HepG2 (cell line): Measurements from ENCODE around the gene ROBO3. TPM values are rescaled to one million over a fixed set of nuclear protein-coding genes. Genes with fewer than 3 reads are reported as not detected.

Source experiments
- ATAC-seq: fragments of 200-7000 bp; cut with Tn5 transposase; 3 replicates; pipeline ENCODE4 v1.9.1; 2020; ENCODE audit warnings: mild to moderate bottlenecking, moderate library complexity
- BruUV-seq: library from RNA; stranded (reverse); fragments of 400-500 nt; replicated peaks from 2 replicates; lab custom pipeline; 2021; lab: Mats Ljungman, UMichigan
- CTCF ChIA-PET: fragments of 300-600 bp; formaldehyde crosslinking; extraction: SDS; loops from one replicate; lab custom pipeline; 2021; ENCODE audit warnings: low total read pairs, inconsistent platforms, low intra/inter-chr PET ratio; lab: Yijun Ruan, JAX
- POLR2A ChIA-PET: fragments of 350-600 bp; sonication (Branson Sonifier 250); formaldehyde crosslinking; loops from one replicate; lab custom pipeline; 2020; ENCODE audit warnings: antibody characterized with exemption, inconsistent platforms; lab: Yijun Ruan, JAX
- DNase-seq: peaks from one replicate; pipeline ENCODE4 v3.0.0-alpha.2; 2015; ENCODE audit warnings: low spot score
- FAIRE-seq: peaks from 3 replicates; lab custom pipeline; 2011; peaks lifted over from hg19 to GRCh38; lab: Jason Lieb, UNC
- H2AFZ ChIP-seq: one replicate; pipeline ENCODE4 v1.6.1; 2011; ENCODE audit warnings: low read length, inconsistent platforms
- H3K27ac ChIP-seq: fragments of 300-600 bp; 3 replicates; pipeline ENCODE4 v1.8.0; 2011; ENCODE audit warnings: mixed run types, mild to moderate bottlenecking, mixed read lengths, low read length, inconsistent platforms; ENCODE audit not compliant: insufficient read depth; ENCODE audit errors: extremely low read length
- H3K27me3 ChIP-seq, 2 experiments: fragments of 200-600 bp in 1 of 2; 2 replicates in 1 of 2; 3 replicates in 1 of 2; pipeline versions ENCODE4 v1.6.0 to v1.8.0; 2011; ENCODE audit warnings: low read length in 2 of 2, mild to moderate bottlenecking in 2 of 2, moderate library complexity in 2 of 2, inconsistent platforms in 1 of 2; ENCODE audit not compliant: insufficient read depth in 2 of 2, control insufficient read depth in 1 of 2
- H3K36me3 ChIP-seq, 2 experiments: fragments of 200-600 bp in 1 of 2; replicated peaks in 1 of 2; 2 replicates in 1 of 2; 3 replicates in 1 of 2; pipeline versions ENCODE4 v1.5.1 to v1.8.0; 2011; ENCODE audit warnings: low read length in 2 of 2, inconsistent platforms in 1 of 2; ENCODE audit not compliant: insufficient read depth in 2 of 2, control insufficient read depth in 1 of 2
- H3K4me1 ChIP-seq: 2 replicates; pipeline ENCODE4 v1.5.1; 2012; ENCODE audit warnings: low read length, inconsistent platforms; ENCODE audit not compliant: insufficient read depth
- H3K4me2 ChIP-seq: 2 replicates; pipeline ENCODE4 v1.6.0; 2011; ENCODE audit warnings: low read depth, low read length, inconsistent platforms
- H3K4me3 ChIP-seq, 3 experiments: fragments of 200-600 bp in 1 of 3; sonication (generic), shearing (Covaris generic) in 1 of 3; replicated peaks in 1 of 3; 2 replicates each; pipeline ENCODE4 v1.5.1; 2011 to 2016; ENCODE audit warnings: low read length in 3 of 3, inconsistent platforms in 2 of 3, low read depth in 2 of 3, mild to moderate bottlenecking in 2 of 3, control low read depth in 1 of 3, mixed read lengths in 1 of 3; ENCODE audit not compliant: insufficient read depth in 1 of 3
- H3K79me2 ChIP-seq: one replicate; pipeline ENCODE4 v1.6.1; 2011; ENCODE audit warnings: low read length, inconsistent platforms; ENCODE audit not compliant: insufficient read depth
- H3K9ac ChIP-seq: 2 replicates; pipeline ENCODE4 v1.6.0; 2011; ENCODE audit warnings: mild to moderate bottlenecking, low read depth, low read length, inconsistent platforms; ENCODE audit not compliant: insufficient read depth
- H3K9me3 ChIP-seq: 2 replicates; pipeline ENCODE4 v1.5.1; 2012; ENCODE audit warnings: mild to moderate bottlenecking, low read length
- H4K20me1 ChIP-seq: 2 replicates; pipeline ENCODE4 v1.6.0; 2011; ENCODE audit warnings: inconsistent platforms, mild to moderate bottlenecking, low read length, moderate library complexity; ENCODE audit not compliant: insufficient read depth
- ATF7 ChIP-seq, 2 experiments: fragments of 450-650 bp in 1 of 2; sonication (generic) in 1 of 2; formaldehyde crosslinking in 1 of 2; IDR thresholded peaks; 2 replicates each; pipeline versions ENCODE4 v1.4.0 to v1.6.1; 2016 to 2020; ENCODE audit warnings: antibody characterized with exemption in 1 of 2, mild to moderate bottlenecking in 1 of 2, missing genetic modification reagents in 1 of 2
- HIVEP1 ChIP-seq: sonication (generic); formaldehyde crosslinking; IDR thresholded peaks from 2 replicates; pipeline ENCODE4 v1.4.0; 2020; ENCODE audit warnings: mild to moderate bottlenecking, missing genetic modification reagents
- IKZF1 ChIP-seq: fragments of 450-650 bp; IDR thresholded peaks from 2 replicates; pipeline ENCODE4 v1.7.1; 2016
- NKX3-1 ChIP-seq: sonication (generic); formaldehyde crosslinking; IDR thresholded peaks from 2 replicates; pipeline ENCODE4 v1.5.0; 2020; ENCODE audit warnings: missing genetic modification reagents
- PAWR ChIP-seq: sonication (generic); formaldehyde crosslinking; IDR thresholded peaks from 2 replicates; pipeline ENCODE4 v1.4.0; 2020; ENCODE audit warnings: missing genetic modification reagents, mild to moderate bottlenecking, borderline replicate concordance
- PRDM15 ChIP-seq: sonication (generic); formaldehyde crosslinking; IDR thresholded peaks from 2 replicates; pipeline ENCODE4 v1.4.0; 2020; ENCODE audit warnings: missing genetic modification reagents
- REST ChIP-seq, 2 experiments: IDR thresholded peaks; 2 replicates each; pipeline ENCODE4 v1.6.1; 2011 to 2012; ENCODE audit warnings: low read length in 2 of 2, borderline replicate concordance in 1 of 2, low read depth in 1 of 2, mild to moderate bottlenecking in 1 of 2, moderate library complexity in 1 of 2
- SIX1 ChIP-seq: sonication (generic); formaldehyde crosslinking; IDR thresholded peaks from 2 replicates; pipeline ENCODE4 v1.4.0; 2020; ENCODE audit warnings: missing genetic modification reagents, borderline replicate concordance
- ZNF224 ChIP-seq: sonication (generic); formaldehyde crosslinking; IDR thresholded peaks from 2 replicates; pipeline ENCODE4 v1.5.0; 2020; ENCODE audit warnings: mild to moderate bottlenecking, missing genetic modification reagents
- ZNF354B ChIP-seq: sonication (generic); formaldehyde crosslinking; IDR thresholded peaks from 2 replicates; pipeline ENCODE4 v1.8.0; 2022; ENCODE audit warnings: mild to moderate bottlenecking, missing genetic modification reagents
- ZNF687 ChIP-seq: sonication (generic); formaldehyde crosslinking; IDR thresholded peaks from 2 replicates; pipeline ENCODE4 v1.5.1; 2020; ENCODE audit warnings: mild to moderate bottlenecking, missing genetic modification reagents, moderate library complexity
- ZSCAN25 ChIP-seq: sonication (generic); formaldehyde crosslinking; IDR thresholded peaks from 2 replicates; pipeline ENCODE4 v1.8.0; 2022; ENCODE audit warnings: mild to moderate bottlenecking, missing genetic modification reagents
- WGBS: methylation state at CpG from one replicate; pipeline ENCODE4 v1.1.6; 2017; ENCODE audit warnings: low lambda C conversion rate; 5-methylcytosine and 5-hydroxymethylcytosine counted together
- in situ Hi-C: cut with HindIII; loops from 2 replicates; pipeline ENCODE4 v1.10.0; 2017; ENCODE audit warnings: low pct_unique_long_range_greater_than_20kb; ENCODE audit not compliant: extremely low pct_ligation_motif_present
- intact Hi-C: fragments of 100-400 bp; cut with micrococcal nuclease; formaldehyde crosslinking; loops from one replicate; pipeline ENCODE4 v1.10.0; 2022; ENCODE audit not compliant: unreplicated experiment
- polyA plus RNA-seq, 8 experiments: library from polyadenylated mRNA; depleted of rRNA in 3 of 8; stranded (reverse) in 7 of 8; unstranded in 1 of 8; fragments of >200 nt; fragmentation: Illumina TruSeq in 4 of 8; extraction: Trizol in 4 of 8; gene quantifications; 2 replicates each; pipeline versions ENCODE4 v1.2.1 to v1.2.3, GENCODE V29; 2011 to 2016; ENCODE audit warnings: low read depth in 4 of 8, missing spikeins in 1 of 8, mixed read lengths in 1 of 8; ENCODE audit not compliant: insufficient read depth in 1 of 8
- total RNA-seq, 5 experiments: library from RNA; depleted of rRNA; stranded (reverse); fragments of >200 nt; fragmentation: Illumina TruSeq; extraction: Trizol; gene quantifications; 2 replicates each; pipeline ENCODE4 v1.2.3, GENCODE V29; 2016; ENCODE audit warnings: low read depth in 1 of 5

The ROBO3 gene
- total and polyA plus RNA-seq, 2 of the 13 experiments (the other 11 are each of a cell fraction or from before 2014, with no cell fraction given): 0.07 to 2.4 TPM

GRCh38 chr11:124834526-124835180, 30.6 kb upstream of the ROBO3 start:
- 14% methylated on average over 3 of the region's 3 CpGs for WGBS
- no peak overlapping the region for H3K4me2 ChIP-seq
- POLR2A ChIA-PET: no interaction called here
- no peak overlapping the region for H2AFZ ChIP-seq
- no peaks in the 10 kb centered on the region for H4K20me1 ChIP-seq
- H3K9ac ChIP-seq: no peak overlapping the region
- H3K79me2 ChIP-seq: no peaks in the 10 kb centered on the region
- H3K36me3 ChIP-seq: no peaks in the 10 kb centered on the region
- CTCF ChIA-PET: no interaction called here
- intact Hi-C loops: no loop called here
- ATAC-seq: no peak
- DNase-seq: no peak
- peaks cover 3 to 34% of the 10 kb centered on the region in 2 experiments for H3K27me3 ChIP-seq
- H3K9me3 ChIP-seq: no peaks in the 10 kb centered on the region
- H3K4me3 ChIP-seq: no peak overlapping the region
- H3K27ac ChIP-seq: no peak overlapping the region
- H3K4me1 ChIP-seq: peaks cover 25% of the 10 kb centered on the region
- in situ Hi-C loops: loop anchor here (5.0 kb wide), 2 partner anchors 162 to 192 kb away; partner anchors contain the start of genes SIAE and SPA17
- no TSS peak for BruUV-seq
- no peak for FAIRE-seq
- TF ChIP-seq ZNF354B (no peak), REST (IDR thresholded peaks at IDR 0.05; ENCODE audit: borderline replicate concordance in 1 of 2, low read depth in 1 of 2, low read length in 2 of 2) (no peak), HIVEP1 (no peak), PAWR (CRISPR knock-in tag) (no peak), ZNF224 (no peak), ZNF687 (CRISPR knock-in tag) (no peak), IKZF1 (no peak), ATF7 (IDR thresholded peaks at IDR 0.05) (no peak), ATF7 (CRISPR knock-in tag; IDR thresholded peaks at IDR 0.05) (no peak), ZSCAN25 (CRISPR knock-in tag) (no peak), PRDM15 (no peak), SIX1 (CRISPR knock-in tag) (no peak), NKX3-1 (no peak)
